Measurements from ENCODE around the gene CLEC4C. TPM values are rescaled to one million over a fixed set of nuclear protein-coding genes. Genes with fewer than 3 reads are reported as not detected.

The CLEC4C gene
- total RNA-seq, 2 donors from 2014 or later = not detected

- H3K27me3 ChIP-seq = no peaks in the 10 kb centered on the region
- no peak overlapping the region for H3K27ac ChIP-seq
- no peak overlapping the region for H3K4me3 ChIP-seq
- H3K9ac ChIP-seq (ENCODE audit: low read depth in 2 of 2, low read length in 2 of 2) = no peak overlapping the region
- H3K9me3 ChIP-seq = no peaks in the 10 kb centered on the region
- H3K4me1 ChIP-seq = no peaks in the 10 kb centered on the region
- intact Hi-C loops (cut with DNase I) = no loop called here
- no peaks in the 10 kb centered on the region for H3K36me3 ChIP-seq
- DNase-seq = no peak
- no peak for TF ChIP-seq CTCF (IDR thresholded peaks at IDR 0.05)
Measured at GRCh38 chr12:7681535-7681934, 65.6 kb downstream of the CLEC4C start.

Other genes with a start within 250 kb of the CLEC4C start
- gene CD163, start 243.6 kb downstream of the CLEC4C start, total RNA-seq = 10 to 100 TPM; 14.4 to 25.3 TPM
- 10 to 100 TPM in 1 of 2 donors, 1 to 10 TPM in 1; 3.9 to 14.7 TPM for gene APOBEC1, start 81.5 kb downstream of the CLEC4C start, total RNA-seq
- not detected for gene GDF3, start 51.6 kb downstream of the CLEC4C start, total RNA-seq
- gene DPPA3, start 35.9 kb downstream of the CLEC4C start, total RNA-seq = not detected
- gene NANOGNB, start 17.8 kb upstream of the CLEC4C start, total RNA-seq = not detected
- under 1 TPM in 1 of 2 donors, not detected in 1; 0.40 TPM for gene NANOG, start 42.0 kb upstream of the CLEC4C start, total RNA-seq
- gene SLC2A14, start 125.5 kb upstream of the CLEC4C start, total RNA-seq = 1 to 10 TPM in 1 of 2 donors, under 1 TPM in 1; 0.35 to 1.0 TPM
- 10 to 100 TPM; 21.6 to 29.0 TPM for gene SLC2A3, start 188.8 kb upstream of the CLEC4C start, total RNA-seq

All from colonic mucosa (tissue), 4 donors.